HCT116 (cell line): ENCODE results near the gene MGRN1.

Source experiments
- JUND ChIP-seq: IDR thresholded peaks from 2 replicates; pipeline ENCODE4 v1.6.1; 2012
- SIN3A ChIP-seq: IDR thresholded peaks from 2 replicates; pipeline ENCODE4 v1.6.1; 2012; ENCODE audit warnings: low read depth
- YY1 ChIP-seq: IDR thresholded peaks from 2 replicates; pipeline ENCODE4 v1.6.1; 2011; ENCODE audit warnings: low read length, low read depth, moderate library complexity, mild to moderate bottlenecking; ENCODE audit not compliant: insufficient replicate concordance; ENCODE audit errors: extremely low read depth
- ZNF274 ChIP-seq: fragments of 200-500 bp; sonication (Bioruptor generic); IDR thresholded peaks from 2 replicates; pipeline ENCODE4 v1.6.1; 2014; ENCODE audit warnings: mild to moderate bottlenecking, low read depth, low read length, inconsistent platforms
- TF ChIP-seq, protein P1 (sequence below), 3 experiments: fragments of 200-600 bp in 1 of 3; sonication (generic) in 1 of 3; IDR thresholded peaks in 2 of 3; conservative IDR thresholded peaks in 1 of 3; 2 replicates each; pipeline ENCODE4 v1.5.1; 2012 to 2017; ENCODE audit warnings: low read depth in 2 of 3, low read length in 2 of 3, antibody characterized with exemption in 1 of 3, borderline replicate concordance in 1 of 3, control low read depth in 1 of 3, mild to moderate bottlenecking in 1 of 3, mixed read lengths in 1 of 3, mixed run types in 1 of 3, moderate library complexity in 1 of 3; ENCODE audit not compliant: insufficient read depth in 1 of 3

DNA sequence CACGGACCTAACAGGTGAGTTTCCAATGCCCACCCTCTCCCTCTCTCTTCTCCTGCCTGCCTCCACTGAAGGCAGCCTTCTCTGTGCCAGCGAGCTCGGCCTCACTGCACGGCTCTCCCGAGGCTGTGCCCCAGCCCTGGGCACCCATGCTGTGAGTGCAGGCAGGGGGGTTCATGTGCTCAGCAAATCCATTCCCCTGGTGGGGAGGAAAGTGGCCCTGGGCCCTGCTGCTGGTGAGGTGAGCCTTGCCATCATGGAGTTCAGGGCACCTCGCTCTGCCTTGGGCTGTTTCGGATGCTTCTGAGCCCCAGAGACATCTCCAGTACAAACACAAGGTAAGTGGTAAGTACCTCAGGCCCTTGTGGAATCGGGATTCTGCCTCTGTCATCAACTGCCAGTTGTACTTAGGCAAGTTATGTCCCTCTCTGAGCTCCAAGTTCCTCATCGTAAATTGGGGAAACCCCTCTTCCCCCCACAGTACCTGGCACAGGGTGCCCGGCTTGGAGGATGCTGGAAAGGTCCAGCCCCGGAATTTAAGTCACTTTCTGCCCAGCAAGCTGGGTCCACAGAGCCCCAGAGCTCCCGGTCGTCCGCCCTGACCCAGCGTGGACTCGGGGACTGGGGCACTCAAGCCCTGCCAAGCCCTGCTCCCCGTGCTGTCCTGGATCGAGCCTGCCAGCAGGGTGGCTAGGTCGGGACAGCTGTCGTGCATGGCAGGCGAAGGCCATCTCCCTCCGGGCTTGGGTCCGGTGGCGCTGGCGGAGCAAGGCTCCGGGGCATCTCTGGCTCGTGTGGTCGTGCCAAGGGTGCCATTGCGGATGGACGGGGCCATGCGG lies 68.1 kb downstream of the MGRN1 start:
- TF ChIP-seq JUND (no peak), YY1 (no peak), SIN3A (no peak), ZNF274 (no peak)
- TF ChIP-seq, protein P1, sequence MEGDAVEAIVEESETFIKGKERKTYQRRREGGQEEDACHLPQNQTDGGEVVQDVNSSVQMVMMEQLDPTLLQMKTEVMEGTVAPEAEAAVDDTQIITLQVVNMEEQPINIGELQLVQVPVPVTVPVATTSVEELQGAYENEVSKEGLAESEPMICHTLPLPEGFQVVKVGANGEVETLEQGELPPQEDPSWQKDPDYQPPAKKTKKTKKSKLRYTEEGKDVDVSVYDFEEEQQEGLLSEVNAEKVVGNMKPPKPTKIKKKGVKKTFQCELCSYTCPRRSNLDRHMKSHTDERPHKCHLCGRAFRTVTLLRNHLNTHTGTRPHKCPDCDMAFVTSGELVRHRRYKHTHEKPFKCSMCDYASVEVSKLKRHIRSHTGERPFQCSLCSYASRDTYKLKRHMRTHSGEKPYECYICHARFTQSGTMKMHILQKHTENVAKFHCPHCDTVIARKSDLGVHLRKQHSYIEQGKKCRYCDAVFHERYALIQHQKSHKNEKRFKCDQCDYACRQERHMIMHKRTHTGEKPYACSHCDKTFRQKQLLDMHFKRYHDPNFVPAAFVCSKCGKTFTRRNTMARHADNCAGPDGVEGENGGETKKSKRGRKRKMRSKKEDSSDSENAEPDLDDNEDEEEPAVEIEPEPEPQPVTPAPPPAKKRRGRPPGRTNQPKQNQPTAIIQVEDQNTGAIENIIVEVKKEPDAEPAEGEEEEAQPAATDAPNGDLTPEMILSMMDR (IDR thresholded peaks at IDR 0.05 in 2 of 3, conservative IDR thresholded peaks at IDR 0.05 in 1 of 3; ENCODE audit: borderline replicate concordance in 1 of 3, insufficient read depth in 1 of 3, low read depth in 2 of 3, low read length in 2 of 3), result no peak
